IPS-18a (cell line): ENCODE results near the gene POLR1D.

Experiments
- H3K27ac ChIP-seq: one replicate; pipeline ENCODE4 v1.5.1; 2013; ENCODE audit warnings: low read length
- H3K27me3 ChIP-seq: one replicate; pipeline ENCODE4 v1.6.1; 2013; ENCODE audit warnings: mild to moderate bottlenecking, low read length; ENCODE audit not compliant: control insufficient read depth, insufficient read depth
- H3K36me3 ChIP-seq: one replicate; pipeline ENCODE4 v1.6.1; 2013; ENCODE audit warnings: low read depth, low read length; ENCODE audit not compliant: control insufficient read depth
- H3K4me1 ChIP-seq: one replicate; pipeline ENCODE4 v1.6.1; 2013; ENCODE audit warnings: low read depth, low read length; ENCODE audit not compliant: control insufficient read depth
- H3K4me3 ChIP-seq: one replicate; pipeline ENCODE4 v1.5.1; 2013; ENCODE audit warnings: low read length
- H3K9ac ChIP-seq: one replicate; pipeline ENCODE4 v1.6.1; 2013; ENCODE audit warnings: mild to moderate bottlenecking, low read length, moderate library complexity
- H3K9me3 ChIP-seq: one replicate; pipeline ENCODE4 v1.6.1; 2013; ENCODE audit warnings: low read depth, low read length; ENCODE audit not compliant: control insufficient read depth

Gene POLR1D

GRCh38 chr13:27662738-27663470, 41.2 kb downstream of the POLR1D start:
- Histone ChIP-seq H3K4me1 (peaks cover 5% of the 10 kb centered on the region), H3K4me3 (no peak overlapping the region), H3K9ac (no peak overlapping the region), H3K27ac (no peak overlapping the region), H3K27me3 (no peaks in the 10 kb centered on the region), H3K9me3 (no peaks in the 10 kb centered on the region), H3K36me3 (peaks cover 5% of the 10 kb centered on the region)

- H3K27me3 ChIP-seq: no peaks in the 10 kb centered on the region
- H3K36me3 ChIP-seq: peaks cover 5% of the 10 kb centered on the region
- H3K9me3 ChIP-seq: no peaks in the 10 kb centered on the region
- H3K9ac ChIP-seq: no peak overlapping the region
- peaks cover 5% of the 10 kb centered on the region for H3K4me1 ChIP-seq
- H3K27ac ChIP-seq: no peak overlapping the region
- no peak overlapping the region for H3K4me3 ChIP-seq
Observed at GRCh38 chr13:27663947-27664346, 42.3 kb downstream of the POLR1D start.

DNA sequence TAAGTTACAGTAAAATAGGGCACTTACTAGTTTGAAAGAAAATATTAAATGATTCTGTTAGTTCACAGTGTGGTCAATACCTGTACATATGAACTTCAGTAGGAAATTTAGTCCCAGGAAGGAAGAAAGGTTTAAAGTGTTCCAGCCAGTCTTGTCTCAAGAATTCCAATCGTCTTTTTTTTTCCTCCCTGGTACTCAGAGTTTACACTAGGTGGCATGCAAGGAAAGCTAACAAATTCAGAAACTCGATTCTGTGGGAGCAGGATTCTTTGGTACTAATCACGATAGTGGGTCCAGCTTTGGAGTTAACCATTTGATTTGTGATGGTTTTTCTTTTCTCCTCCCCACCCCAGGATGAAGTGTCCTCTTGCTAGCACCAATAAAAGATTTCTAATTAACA, 43.6 kb downstream of the POLR1D start:
- no peak overlapping the region for H3K27ac ChIP-seq
- H3K36me3 ChIP-seq: peaks cover 5% of the 10 kb centered on the region
- H3K4me3 ChIP-seq: no peak overlapping the region
- H3K9ac ChIP-seq: no peak overlapping the region
- no peaks in the 10 kb centered on the region for H3K9me3 ChIP-seq
- peaks cover 5% of the 10 kb centered on the region for H3K4me1 ChIP-seq
- H3K27me3 ChIP-seq: no peaks in the 10 kb centered on the region

- Histone ChIP-seq H3K4me1 (peaks cover 5% of the 10 kb centered on the region), H3K36me3 (peaks cover 5% of the 10 kb centered on the region), H3K27me3 (no peaks in the 10 kb centered on the region), H3K9ac (no peak overlapping the region), H3K4me3 (no peak overlapping the region), H3K9me3 (no peaks in the 10 kb centered on the region), H3K27ac (no peak overlapping the region)
Observed at GRCh38 chr13:27665761-27666160, 44.1 kb downstream of the POLR1D start.

- peaks cover 5% of the 10 kb centered on the region for H3K4me1 ChIP-seq
- H3K27me3 ChIP-seq: no peaks in the 10 kb centered on the region
- no peaks in the 10 kb centered on the region for H3K9me3 ChIP-seq
- H3K36me3 ChIP-seq: peaks cover 5% of the 10 kb centered on the region
- H3K27ac ChIP-seq: no peak overlapping the region
- H3K9ac ChIP-seq: no peak overlapping the region
- no peak overlapping the region for H3K4me3 ChIP-seq
Observed at GRCh38 chr13:27666951-27667350, 45.3 kb downstream of the POLR1D start.

- Histone ChIP-seq H3K9ac (no peak overlapping the region), H3K9me3 (no peaks in the 10 kb centered on the region), H3K4me3 (no peak overlapping the region), H3K4me1 (peaks cover 5% of the 10 kb centered on the region), H3K27me3 (no peaks in the 10 kb centered on the region), H3K27ac (no peak overlapping the region), H3K36me3 (peaks cover 5% of the 10 kb centered on the region)
Observed at GRCh38 chr13:27667946-27668345, 46.3 kb downstream of the POLR1D start.

GRCh38 chr13:27670861-27671260, 49.2 kb downstream of the POLR1D start:
- peaks cover 5% of the 10 kb centered on the region for H3K36me3 ChIP-seq
- H3K27ac ChIP-seq: no peak overlapping the region
- H3K9me3 ChIP-seq: no peaks in the 10 kb centered on the region
- H3K27me3 ChIP-seq: no peaks in the 10 kb centered on the region
- H3K4me3 ChIP-seq: no peak overlapping the region
- peaks cover 3% of the 10 kb centered on the region for H3K4me1 ChIP-seq
- no peak overlapping the region for H3K9ac ChIP-seq

DNA sequence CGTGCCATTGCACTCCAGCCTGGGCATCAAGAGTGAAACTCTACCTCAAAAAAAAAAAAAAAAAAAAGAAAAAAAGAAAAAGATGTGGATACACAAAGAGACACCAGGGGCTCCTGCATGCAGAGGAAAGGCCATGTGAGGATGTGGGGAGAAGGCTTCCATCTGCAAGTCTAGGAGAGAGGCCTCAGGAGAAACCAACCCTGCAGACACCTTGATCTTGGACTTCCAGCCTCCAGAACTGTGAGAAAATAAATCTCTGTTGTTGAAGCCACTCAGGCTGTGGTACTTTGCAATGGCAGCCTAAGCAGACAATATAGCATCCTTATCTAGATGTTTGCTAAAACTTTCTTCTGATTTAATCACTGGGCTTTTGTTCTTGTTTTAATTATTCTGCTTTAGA, 50.3 kb downstream of the POLR1D start:
- Histone ChIP-seq H3K9ac (no peak overlapping the region), H3K9me3 (no peaks in the 10 kb centered on the region), H3K4me3 (no peak overlapping the region), H3K36me3 (peaks cover under 1% of the 10 kb centered on the region), H3K27me3 (no peaks in the 10 kb centered on the region), H3K27ac (no peak overlapping the region), H3K4me1 (peaks cover 3% of the 10 kb centered on the region)
